Progenitor cell of endocrine pancreas (in vitro differentiated cells): ENCODE measurements around the gene ACOT8. TPM values are rescaled to one million over a fixed set of nuclear protein-coding genes. Genes with fewer than 3 reads are reported as not detected.

Experiments used
- DNase-seq: peaks from one replicate; pipeline ENCODE4 v3.0.0; 2021; ENCODE audit warnings: low spot score; ENCODE audit not compliant: unreplicated experiment
- H3K27ac Mint-ChIP-seq: 2 replicates; pipeline ENCODE4 v1.8.0; 2021; ENCODE audit warnings: mild to moderate bottlenecking, moderate library complexity, mixed read lengths
- H3K27me3 Mint-ChIP-seq: 2 replicates; pipeline ENCODE4 v1.8.0; 2021; ENCODE audit warnings: mixed read lengths
- H3K36me3 Mint-ChIP-seq: 2 replicates; pipeline ENCODE4 v1.8.0; 2022; ENCODE audit warnings: mixed read lengths; ENCODE audit not compliant: insufficient read depth
- H3K4me1 Mint-ChIP-seq: 2 replicates; pipeline ENCODE4 v1.8.0; 2021; ENCODE audit warnings: low read depth, mixed read lengths
- H3K4me3 Mint-ChIP-seq: 2 replicates; pipeline ENCODE4 v1.8.0; 2021; ENCODE audit warnings: low read depth, mild to moderate bottlenecking, moderate library complexity, mixed read lengths
- H3K9me3 Mint-ChIP-seq: 2 replicates; pipeline ENCODE4 v1.8.0; 2021; ENCODE audit warnings: low read depth, mixed read lengths
- CTCF ChIP-seq: fragments of 200-600 bp; sonication (generic); IDR thresholded peaks from one replicate; pipeline ENCODE4 v1.5.0; 2021; ENCODE audit warnings: antibody characterized with exemption, mild to moderate bottlenecking; ENCODE audit not compliant: unreplicated experiment
- total RNA-seq: library from RNA; stranded (reverse); gene quantifications from 2 replicates; pipeline ENCODE4 v1.2.1, GENCODE V29; 2021

The ACOT8 gene
- total RNA-seq, 1 donor from 2014 or later, result 23.0 TPM

GRCh38 chr20:45792317-45793118, 64.7 kb downstream of the ACOT8 start:
- peaks cover 11% of the 10 kb centered on the region for H3K36me3 Mint-ChIP-seq
- peak overlapping the region; percentile 82 for H3K4me3 Mint-ChIP-seq
- H3K9me3 Mint-ChIP-seq, result no peaks in the 10 kb centered on the region

More at GRCh38 chr20:45792317-45793118, 64.7 kb downstream of the ACOT8 start:
- Mint-ChIP-seq H3K4me1 (peaks cover 10% of the 10 kb centered on the region), H3K27ac (peak overlapping the region; percentile 85), H3K27me3 (peaks cover 4% of the 10 kb centered on the region)
- no peak for TF ChIP-seq CTCF
- no peak for DNase-seq

Other genes starting within 250 kb of the ACOT8 start
- gene WFDC10A, start 227.7 kb downstream of the ACOT8 start, total RNA-seq, result not detected in 2 replicates
- gene WFDC9, start 226.1 kb downstream of the ACOT8 start, total RNA-seq, result not detected in 2 replicates
- not detected in 2 replicates for gene WFDC11, start 187.2 kb downstream of the ACOT8 start, total RNA-seq
- not detected in 2 replicates for gene WFDC13, start 155.4 kb downstream of the ACOT8 start, total RNA-seq
- gene WFDC10B, start 152.4 kb downstream of the ACOT8 start, total RNA-seq, result not detected in 2 replicates
- gene SPINT4, start 135.0 kb downstream of the ACOT8 start, total RNA-seq, result not detected in 2 replicates
- 0.62 and 0.84 TPM in 2 replicates for gene WFDC3, start 65.5 kb downstream of the ACOT8 start, total RNA-seq
- gene DNTTIP1, start 65.4 kb downstream of the ACOT8 start, total RNA-seq, result 29.3 and 33.4 TPM in 2 replicates
- gene UBE2C, start 44.7 kb downstream of the ACOT8 start, total RNA-seq, result 63.9 and 69.0 TPM in 2 replicates
- 0.67 TPM in 1 of 2 replicates, not detected in the other for gene TNNC2, start 30.1 kb downstream of the ACOT8 start, total RNA-seq
- 12.2 and 13.1 TPM in 2 replicates for gene SNX21, start 23.6 kb downstream of the ACOT8 start, total RNA-seq
- 7.6 and 7.9 TPM in 2 replicates for gene ZSWIM3, start 222 bp upstream of the ACOT8 start, total RNA-seq
- 13.3 and 15.1 TPM in 2 replicates for gene ZSWIM1, start 23.8 kb upstream of the ACOT8 start, total RNA-seq
- 3.6 and 4.2 TPM in 2 replicates for gene SPATA25, start 30.2 kb upstream of the ACOT8 start, total RNA-seq
- 6.3 and 8.4 TPM in 2 replicates for gene NEURL2, start 33.8 kb upstream of the ACOT8 start, total RNA-seq
- 91.3 and 92.1 TPM in 2 replicates for gene CTSA, start 33.9 kb upstream of the ACOT8 start, total RNA-seq
- gene PLTP, start 54.8 kb upstream of the ACOT8 start, total RNA-seq, result 28.6 and 29.6 TPM in 2 replicates
- 37.8 and 38.2 TPM in 2 replicates for gene PCIF1, start 77.3 kb upstream of the ACOT8 start, total RNA-seq
- 27.4 and 28.5 TPM in 2 replicates for gene ZNF335, start 114.8 kb upstream of the ACOT8 start, total RNA-seq
- gene MMP9, start 151.5 kb upstream of the ACOT8 start, total RNA-seq, result not detected in 2 replicates
- 8.5 and 8.8 TPM in 2 replicates for gene SLC12A5, start 171.8 kb upstream of the ACOT8 start, total RNA-seq
- gene NCOA5, start 232.6 kb upstream of the ACOT8 start, total RNA-seq, result 52.5 and 58.7 TPM in 2 replicates